BLaER1 (cell line): ENCODE data around the gene NEDD8.
A peak's percentile ranks its signal among the peaks of the same experiment; 100 is the strongest.
"Not testable (repeated sequence)": the region's sequence is repeated elsewhere in the genome, so short reads cannot be mapped to it uniquely, and the experiment has no call there.

Experiments used
- H3K27ac ChIP-seq: shearing (Covaris generic); formaldehyde crosslinking; 2 replicates; pipeline ENCODE4 v1.8.1; 2022
- H3K27me3 ChIP-seq: shearing (Covaris generic); formaldehyde crosslinking; 2 replicates; pipeline ENCODE4 v1.8.1; 2022
- H3K36me3 ChIP-seq: shearing (Covaris generic); formaldehyde crosslinking; 2 replicates; pipeline ENCODE4 v1.8.1; 2022
- H3K4me1 ChIP-seq: shearing (Covaris generic); formaldehyde crosslinking; 2 replicates; pipeline ENCODE4 v1.8.1; 2022
- H3K4me2 ChIP-seq: shearing (Covaris generic); formaldehyde crosslinking; 2 replicates; pipeline ENCODE4 v1.8.1; 2022
- H3K4me3 ChIP-seq: shearing (Covaris generic); formaldehyde crosslinking; 2 replicates; pipeline ENCODE4 v1.8.1; 2022
- H3K9ac ChIP-seq: shearing (Covaris generic); formaldehyde crosslinking; 2 replicates; pipeline ENCODE4 v1.8.1; 2022
- H3K9me3 ChIP-seq: shearing (Covaris generic); formaldehyde crosslinking; 2 replicates; pipeline ENCODE4 v1.8.1; 2022
- H4K20me1 ChIP-seq: shearing (Covaris generic); formaldehyde crosslinking; 2 replicates; pipeline ENCODE4 v1.8.1; 2022
- Cebpa-rat ChIP-seq: shearing (Covaris generic); IDR thresholded peaks from 2 replicates; pipeline ENCODE4 v1.8.1; 2022

The NEDD8 gene

GRCh38 chr14:24250354-24250753 is 18.2 kb upstream of the NEDD8 start:
- no peaks in the 10 kb centered on the region for H3K9me3 ChIP-seq
- H3K4me2 ChIP-seq = peak overlapping the region; percentile 34
- no peaks in the 10 kb centered on the region for H4K20me1 ChIP-seq
- H3K4me1 ChIP-seq = peaks cover 17% of the 10 kb centered on the region
- no peaks in the 10 kb centered on the region for H3K27me3 ChIP-seq
- no peak for TF ChIP-seq Cebpa-rat
- no peak overlapping the region for H3K4me3 ChIP-seq
- H3K27ac ChIP-seq = peak overlapping the region; percentile 43
- no peak overlapping the region for H3K9ac ChIP-seq
- H3K36me3 ChIP-seq = peaks cover 17% of the 10 kb centered on the region; the same call in 1 of the 2 replicates

- H3K4me1 ChIP-seq = peaks cover 18% of the 10 kb centered on the region
- H3K4me3 ChIP-seq = no peak overlapping the region
- no peaks in the 10 kb centered on the region for H3K27me3 ChIP-seq
- H3K27ac ChIP-seq = no peak overlapping the region
- no peak overlapping the region for H3K9ac ChIP-seq
- H3K36me3 ChIP-seq = peaks cover 9% of the 10 kb centered on the region; the same call in 1 of the 2 replicates
- H4K20me1 ChIP-seq = no peaks in the 10 kb centered on the region
- H3K4me2 ChIP-seq = no peak overlapping the region
- TF ChIP-seq Cebpa-rat = no peak
- no peaks in the 10 kb centered on the region for H3K9me3 ChIP-seq
These were observed 17.3 kb upstream of the NEDD8 start for GRCh38 chr14:24249230-24250021.

DNA sequence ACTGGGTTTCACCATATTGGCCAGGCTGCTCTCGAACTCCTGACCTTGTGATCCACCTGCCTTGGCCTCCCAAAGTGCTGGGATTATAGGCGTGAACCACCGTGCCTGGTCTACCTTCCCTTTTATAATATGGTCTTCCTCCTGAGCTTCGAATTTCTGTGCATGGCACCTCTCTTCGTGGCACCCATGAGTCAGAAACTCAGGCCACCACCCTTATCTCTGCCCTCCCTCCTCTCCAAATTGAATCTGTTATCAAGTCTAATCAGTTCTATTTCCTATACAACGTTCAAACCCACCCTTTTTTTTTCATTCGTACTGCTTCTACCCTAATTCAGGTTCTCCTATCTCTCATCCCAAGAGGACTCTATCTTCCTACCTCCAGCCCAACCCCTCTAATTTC is 15.3 kb upstream of the NEDD8 start:
- no peak overlapping the region; the same call in 1 of the 2 replicates for H3K4me2 ChIP-seq
- H3K27ac ChIP-seq = no peak overlapping the region
- no peak overlapping the region for H3K9ac ChIP-seq
- H4K20me1 ChIP-seq = no peaks in the 10 kb centered on the region
- H3K4me1 ChIP-seq = peaks cover 31% of the 10 kb centered on the region
- TF ChIP-seq Cebpa-rat = no peak
- no peaks in the 10 kb centered on the region for H3K27me3 ChIP-seq
- H3K9me3 ChIP-seq = no peaks in the 10 kb centered on the region
- H3K4me3 ChIP-seq = no peak overlapping the region
- no peaks in the 10 kb centered on the region for H3K36me3 ChIP-seq

GRCh38 chr14:24246765-24247212 is 14.6 kb upstream of the NEDD8 start:
- Histone ChIP-seq H3K4me3 (no peak overlapping the region), H3K4me2 (peak overlapping the region; percentile 21; the same call in 1 of the 2 replicates), H3K27ac (no peak overlapping the region), H3K27me3 (no peaks in the 10 kb centered on the region), H3K9ac (0 out of 2 replicates have a peak overlapping the region, but pooled peaks have one; percentile 27), H3K9me3 (no peaks in the 10 kb centered on the region), H4K20me1 (peaks cover 4% of the 10 kb centered on the region), H3K36me3 (no peaks in the 10 kb centered on the region), H3K4me1 (peaks cover 33% of the 10 kb centered on the region)
- TF ChIP-seq Cebpa-rat = no peak

GRCh38 chr14:24245350-24245749 is 13.2 kb upstream of the NEDD8 start:
- H3K9ac ChIP-seq, H3K4me3 ChIP-seq, H3K27me3 ChIP-seq, H3K36me3 ChIP-seq, H3K9me3 ChIP-seq, H3K4me2 ChIP-seq, H3K27ac ChIP-seq: not testable (repeated sequence)
- Histone ChIP-seq H4K20me1 (peaks cover 18% of the 10 kb centered on the region), H3K4me1 (peaks cover 41% of the 10 kb centered on the region)

GRCh38 chr14:24243336-24243836 is 11.2 kb upstream of the NEDD8 start:
- Histone ChIP-seq H3K4me2 (peak overlapping the region; percentile 99), H3K9ac (peak overlapping the region; percentile 92), H3K36me3 (peaks cover 28% of the 10 kb centered on the region), H4K20me1 (peaks cover 38% of the 10 kb centered on the region), H3K27me3 (no peaks in the 10 kb centered on the region), H3K9me3 (no peaks in the 10 kb centered on the region), H3K4me1 (peaks cover 55% of the 10 kb centered on the region), H3K27ac (peak overlapping the region; percentile 97), H3K4me3 (peak overlapping the region; percentile 82)
- no peak for TF ChIP-seq Cebpa-rat

GRCh38 chr14:24241829-24242443 is 9.8 kb upstream of the NEDD8 start:
- H3K4me2 ChIP-seq = peak overlapping the region; percentile 99
- peak overlapping the region; percentile 92 for H3K9ac ChIP-seq
- H3K4me1 ChIP-seq = peaks cover 51% of the 10 kb centered on the region
- no peaks in the 10 kb centered on the region for H3K9me3 ChIP-seq
- H3K27me3 ChIP-seq = no peaks in the 10 kb centered on the region
- peaks cover 43% of the 10 kb centered on the region for H3K36me3 ChIP-seq
- no peak for TF ChIP-seq Cebpa-rat
- H3K4me3 ChIP-seq = peak overlapping the region; percentile 82
- peaks cover 46% of the 10 kb centered on the region for H4K20me1 ChIP-seq
- peak overlapping the region; percentile 97 for H3K27ac ChIP-seq

- H3K9me3 ChIP-seq = no peaks in the 10 kb centered on the region
- H3K27ac ChIP-seq = no peak overlapping the region
- peak overlapping the region; percentile 99 for H3K4me2 ChIP-seq
- peaks cover 59% of the 10 kb centered on the region for H3K36me3 ChIP-seq
- H3K4me1 ChIP-seq = peaks cover 50% of the 10 kb centered on the region
- peak overlapping the region; percentile 32 for H3K9ac ChIP-seq
- peaks cover 46% of the 10 kb centered on the region for H4K20me1 ChIP-seq
- H3K4me3 ChIP-seq = no peak overlapping the region
- TF ChIP-seq Cebpa-rat = no peak
- no peaks in the 10 kb centered on the region for H3K27me3 ChIP-seq
These were observed 8.1 kb upstream of the NEDD8 start for GRCh38 chr14:24240110-24240918.

GRCh38 chr14:24238527-24239037 is 6.4 kb upstream of the NEDD8 start:
- TF ChIP-seq Cebpa-rat = no peak
- Histone ChIP-seq H3K4me3 (no peak overlapping the region), H3K9me3 (no peaks in the 10 kb centered on the region), H3K36me3 (peaks cover 72% of the 10 kb centered on the region), H3K27ac (no peak overlapping the region), H3K27me3 (no peaks in the 10 kb centered on the region), H3K9ac (no peak overlapping the region), H4K20me1 (peaks cover 46% of the 10 kb centered on the region), H3K4me1 (peaks cover 58% of the 10 kb centered on the region), H3K4me2 (peak overlapping the region; percentile 99; the same call in 1 of the 2 replicates)
